ENCODE data around the gene SLC29A4. TPM values are rescaled to one million over a fixed set of nuclear protein-coding genes. Genes with fewer than 3 reads are reported as not detected.

SLC29A4 gene
- total and polyA plus RNA-seq, 2 of the 13 experiments (the other 11 are each of a cell fraction or from before 2014, with no cell fraction given), result 29.7 to 31.7 TPM

GRCh38 chr7:5238500-5238899 is 44.2 kb upstream of the SLC29A4 start (continued):
- TF ChIP-seq, protein P1, sequence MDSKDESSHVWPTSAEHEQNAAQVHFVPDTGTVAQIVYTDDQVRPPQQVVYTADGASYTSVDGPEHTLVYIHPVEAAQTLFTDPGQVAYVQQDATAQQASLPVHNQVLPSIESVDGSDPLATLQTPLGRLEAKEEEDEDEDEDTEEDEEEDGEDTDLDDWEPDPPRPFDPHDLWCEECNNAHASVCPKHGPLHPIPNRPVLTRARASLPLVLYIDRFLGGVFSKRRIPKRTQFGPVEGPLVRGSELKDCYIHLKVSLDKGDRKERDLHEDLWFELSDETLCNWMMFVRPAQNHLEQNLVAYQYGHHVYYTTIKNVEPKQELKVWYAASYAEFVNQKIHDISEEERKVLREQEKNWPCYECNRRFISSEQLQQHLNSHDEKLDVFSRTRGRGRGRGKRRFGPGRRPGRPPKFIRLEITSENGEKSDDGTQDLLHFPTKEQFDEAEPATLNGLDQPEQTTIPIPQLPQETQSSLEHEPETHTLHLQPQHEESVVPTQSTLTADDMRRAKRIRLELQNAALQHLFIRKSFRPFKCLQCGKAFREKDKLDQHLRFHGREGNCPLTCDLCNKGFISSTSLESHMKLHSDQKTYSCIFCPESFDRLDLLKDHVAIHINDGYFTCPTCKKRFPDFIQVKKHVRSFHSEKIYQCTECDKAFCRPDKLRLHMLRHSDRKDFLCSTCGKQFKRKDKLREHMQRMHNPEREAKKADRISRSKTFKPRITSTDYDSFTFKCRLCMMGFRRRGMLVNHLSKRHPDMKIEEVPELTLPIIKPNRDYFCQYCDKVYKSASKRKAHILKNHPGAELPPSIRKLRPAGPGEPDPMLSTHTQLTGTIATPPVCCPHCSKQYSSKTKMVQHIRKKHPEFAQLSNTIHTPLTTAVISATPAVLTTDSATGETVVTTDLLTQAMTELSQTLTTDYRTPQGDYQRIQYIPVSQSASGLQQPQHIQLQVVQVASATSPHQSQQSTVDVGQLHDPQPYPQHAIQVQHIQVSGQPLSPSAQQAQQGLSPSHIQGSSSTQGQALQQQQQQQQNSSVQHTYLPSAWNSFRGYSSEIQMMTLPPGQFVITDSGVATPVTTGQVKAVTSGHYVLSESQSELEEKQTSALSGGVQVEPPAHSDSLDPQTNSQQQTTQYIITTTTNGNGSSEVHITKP (CRISPR knock-in tag; IDR thresholded peaks at IDR 0.05; ENCODE audit: low read depth), result no peak
- TF ChIP-seq FOXP1 (IDR thresholded peaks at IDR 0.05) (no peak), FOXP1 (CRISPR knock-in tag; IDR thresholded peaks at IDR 0.05) (no peak), RARG (CRISPR knock-in tag; IDR thresholded peaks at IDR 0.05; ENCODE audit: low read depth) (no peak), ZNF737 (CRISPR knock-in tag; IDR thresholded peaks at IDR 0.05; ENCODE audit: borderline replicate concordance) (no peak), ZFP1 (CRISPR knock-in tag; IDR thresholded peaks at IDR 0.05) (no peak), ONECUT2 (CRISPR knock-in tag; IDR thresholded peaks at IDR 0.05) (no peak), ARNT (IDR thresholded peaks at IDR 0.05) (no peak), TEAD2 (CRISPR knock-in tag; IDR thresholded peaks at IDR 0.05) (no peak), ATF3 (CRISPR knock-in tag; IDR thresholded peaks at IDR 0.05) (no peak), TBX2 (CRISPR knock-in tag; IDR thresholded peaks at IDR 0.05; ENCODE audit: borderline replicate concordance) (no peak), RARA (CRISPR knock-in tag; IDR thresholded peaks at IDR 0.05) (peak; percentile 54; the same call in 1 of the 2 replicates), SAP130 (CRISPR knock-in tag; IDR thresholded peaks at IDR 0.05; ENCODE audit: low read depth) (no peak), ZNF549 (CRISPR knock-in tag; IDR thresholded peaks at IDR 0.05) (no peak; the same call in 1 of the 2 replicates), MIXL1 (CRISPR knock-in tag; IDR thresholded peaks at IDR 0.05) (no peak)
- TF ChIP-seq, protein P2, sequence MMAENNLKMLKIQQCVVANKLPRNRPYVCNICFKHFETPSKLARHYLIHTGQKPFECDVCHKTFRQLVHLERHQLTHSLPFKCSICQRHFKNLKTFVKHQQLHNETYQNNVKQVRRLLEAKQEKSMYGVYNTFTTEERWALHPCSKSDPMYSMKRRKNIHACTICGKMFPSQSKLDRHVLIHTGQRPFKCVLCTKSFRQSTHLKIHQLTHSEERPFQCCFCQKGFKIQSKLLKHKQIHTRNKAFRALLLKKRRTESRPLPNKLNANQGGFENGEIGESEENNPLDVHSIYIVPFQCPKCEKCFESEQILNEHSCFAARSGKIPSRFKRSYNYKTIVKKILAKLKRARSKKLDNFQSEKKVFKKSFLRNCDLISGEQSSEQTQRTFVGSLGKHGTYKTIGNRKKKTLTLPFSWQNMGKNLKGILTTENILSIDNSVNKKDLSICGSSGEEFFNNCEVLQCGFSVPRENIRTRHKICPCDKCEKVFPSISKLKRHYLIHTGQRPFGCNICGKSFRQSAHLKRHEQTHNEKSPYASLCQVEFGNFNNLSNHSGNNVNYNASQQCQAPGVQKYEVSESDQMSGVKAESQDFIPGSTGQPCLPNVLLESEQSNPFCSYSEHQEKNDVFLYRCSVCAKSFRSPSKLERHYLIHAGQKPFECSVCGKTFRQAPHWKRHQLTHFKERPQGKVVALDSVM (CRISPR knock-in tag; IDR thresholded peaks at IDR 0.05), result 0 out of 2 replicates have a peak, but pooled peaks have one; percentile 25
- TF ChIP-seq, protein P3, sequence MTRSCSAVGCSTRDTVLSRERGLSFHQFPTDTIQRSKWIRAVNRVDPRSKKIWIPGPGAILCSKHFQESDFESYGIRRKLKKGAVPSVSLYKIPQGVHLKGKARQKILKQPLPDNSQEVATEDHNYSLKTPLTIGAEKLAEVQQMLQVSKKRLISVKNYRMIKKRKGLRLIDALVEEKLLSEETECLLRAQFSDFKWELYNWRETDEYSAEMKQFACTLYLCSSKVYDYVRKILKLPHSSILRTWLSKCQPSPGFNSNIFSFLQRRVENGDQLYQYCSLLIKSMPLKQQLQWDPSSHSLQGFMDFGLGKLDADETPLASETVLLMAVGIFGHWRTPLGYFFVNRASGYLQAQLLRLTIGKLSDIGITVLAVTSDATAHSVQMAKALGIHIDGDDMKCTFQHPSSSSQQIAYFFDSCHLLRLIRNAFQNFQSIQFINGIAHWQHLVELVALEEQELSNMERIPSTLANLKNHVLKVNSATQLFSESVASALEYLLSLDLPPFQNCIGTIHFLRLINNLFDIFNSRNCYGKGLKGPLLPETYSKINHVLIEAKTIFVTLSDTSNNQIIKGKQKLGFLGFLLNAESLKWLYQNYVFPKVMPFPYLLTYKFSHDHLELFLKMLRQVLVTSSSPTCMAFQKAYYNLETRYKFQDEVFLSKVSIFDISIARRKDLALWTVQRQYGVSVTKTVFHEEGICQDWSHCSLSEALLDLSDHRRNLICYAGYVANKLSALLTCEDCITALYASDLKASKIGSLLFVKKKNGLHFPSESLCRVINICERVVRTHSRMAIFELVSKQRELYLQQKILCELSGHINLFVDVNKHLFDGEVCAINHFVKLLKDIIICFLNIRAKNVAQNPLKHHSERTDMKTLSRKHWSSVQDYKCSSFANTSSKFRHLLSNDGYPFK (CRISPR knock-in tag; IDR thresholded peaks at IDR 0.05; ENCODE audit: borderline replicate concordance), result no peak
- TF ChIP-seq, protein P4, sequence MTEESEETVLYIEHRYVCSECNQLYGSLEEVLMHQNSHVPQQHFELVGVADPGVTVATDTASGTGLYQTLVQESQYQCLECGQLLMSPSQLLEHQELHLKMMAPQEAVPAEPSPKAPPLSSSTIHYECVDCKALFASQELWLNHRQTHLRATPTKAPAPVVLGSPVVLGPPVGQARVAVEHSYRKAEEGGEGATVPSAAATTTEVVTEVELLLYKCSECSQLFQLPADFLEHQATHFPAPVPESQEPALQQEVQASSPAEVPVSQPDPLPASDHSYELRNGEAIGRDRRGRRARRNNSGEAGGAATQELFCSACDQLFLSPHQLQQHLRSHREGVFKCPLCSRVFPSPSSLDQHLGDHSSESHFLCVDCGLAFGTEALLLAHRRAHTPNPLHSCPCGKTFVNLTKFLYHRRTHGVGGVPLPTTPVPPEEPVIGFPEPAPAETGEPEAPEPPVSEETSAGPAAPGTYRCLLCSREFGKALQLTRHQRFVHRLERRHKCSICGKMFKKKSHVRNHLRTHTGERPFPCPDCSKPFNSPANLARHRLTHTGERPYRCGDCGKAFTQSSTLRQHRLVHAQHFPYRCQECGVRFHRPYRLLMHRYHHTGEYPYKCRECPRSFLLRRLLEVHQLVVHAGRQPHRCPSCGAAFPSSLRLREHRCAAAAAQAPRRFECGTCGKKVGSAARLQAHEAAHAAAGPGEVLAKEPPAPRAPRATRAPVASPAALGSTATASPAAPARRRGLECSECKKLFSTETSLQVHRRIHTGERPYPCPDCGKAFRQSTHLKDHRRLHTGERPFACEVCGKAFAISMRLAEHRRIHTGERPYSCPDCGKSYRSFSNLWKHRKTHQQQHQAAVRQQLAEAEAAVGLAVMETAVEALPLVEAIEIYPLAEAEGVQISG (CRISPR knock-in tag; IDR thresholded peaks at IDR 0.05), result no peak
- TF ChIP-seq, protein P5, sequence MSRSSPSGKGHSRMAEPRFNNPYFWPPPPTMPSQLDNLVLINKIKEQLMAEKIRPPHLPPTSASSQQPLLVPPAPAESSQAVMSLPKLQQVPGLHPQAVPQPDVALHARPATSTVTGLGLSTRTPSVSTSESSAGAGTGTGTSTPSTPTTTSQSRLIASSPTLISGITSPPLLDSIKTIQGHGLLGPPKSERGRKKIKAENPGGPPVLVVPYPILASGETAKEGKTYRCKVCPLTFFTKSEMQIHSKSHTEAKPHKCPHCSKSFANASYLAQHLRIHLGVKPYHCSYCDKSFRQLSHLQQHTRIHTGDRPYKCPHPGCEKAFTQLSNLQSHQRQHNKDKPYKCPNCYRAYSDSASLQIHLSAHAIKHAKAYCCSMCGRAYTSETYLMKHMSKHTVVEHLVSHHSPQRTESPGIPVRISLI (CRISPR knock-in tag; IDR thresholded peaks at IDR 0.05; ENCODE audit: borderline replicate concordance), result no peak
